ENCODE data around the gene AGBL1.

GRCh38 chr15:86337071-86337470 lies 257.4 kb downstream of the AGBL1 start:
- TF ChIP-seq CTCF (IDR thresholded peaks at IDR 0.05; ENCODE audit: low read depth, low read length, missing input control): no peak
- no peak for TF ChIP-seq ATF3 (IDR thresholded peaks at IDR 0.05)
- TF ChIP-seq NR2F2 (IDR thresholded peaks at IDR 0.05): no peak
- TF ChIP-seq EGR1 (IDR thresholded peaks at IDR 0.05; ENCODE audit: low read depth in 2 of 2): no peak
- TF ChIP-seq ZBTB33 (IDR thresholded peaks at IDR 0.05): no peak
- TF ChIP-seq REST (IDR thresholded peaks at IDR 0.05): no peak
